ENCODE results near the gene C2orf42. TPM values are rescaled to one million over a fixed set of nuclear protein-coding genes. Genes with fewer than 3 reads are reported as not detected.

The C2orf42 gene
- total and polyA plus RNA-seq, 10 of the 15 experiments (the other 5 are each of a cell fraction or from before 2014, with no cell fraction given): 5.5 to 19.8 (median 11.5) TPM

- TF ChIP-seq BCLAF1 (IDR thresholded peaks at IDR 0.05) (peak; percentile 54; the same call in 1 of the 2 replicates), RAD51 (IDR thresholded peaks at IDR 0.05) (peak; percentile 75), MLLT1 (IDR thresholded peaks at IDR 0.05) (peak; percentile 88), SPI1 (IDR thresholded peaks at IDR 0.05; ENCODE audit: borderline replicate concordance, insufficient read depth, low read depth, low read length) (no peak), SMC3 (IDR thresholded peaks at IDR 0.05; ENCODE audit: borderline replicate concordance, low read length) (peak; percentile 59; the same call in 1 of the 2 replicates), MYC (IDR thresholded peaks at IDR 0.05; ENCODE audit: insufficient read depth, insufficient read length, insufficient replicate concordance, low read length, severe bottlenecking) (no peak), ZBTB33 (IDR thresholded peaks at IDR 0.05) (no peak), HDAC6 (IDR thresholded peaks at IDR 0.05; ENCODE audit: unreplicated experiment) (peak; percentile 19), EGR1 (IDR thresholded peaks at IDR 0.05; ENCODE audit: borderline replicate concordance in 1 of 2, low read depth in 2 of 2, low read length in 2 of 2) (no peak), CHD4 (IDR thresholded peaks at IDR 0.05) (no peak), BACH1 (IDR thresholded peaks at IDR 0.05; ENCODE audit: borderline replicate concordance) (peak; percentile 50; the same call in 1 of the 2 replicates), RAD21 (IDR thresholded peaks at IDR 0.05; ENCODE audit: insufficient read depth, low read depth, low read length) (peak; percentile 73), NFIC (IDR thresholded peaks at IDR 0.05; ENCODE audit: low read depth, low read length) (no peak; the same call in 1 of the 2 replicates), CEBPB (IDR thresholded peaks at IDR 0.05; ENCODE audit: borderline replicate concordance in 1 of 2, low read depth in 2 of 2, low read length in 2 of 2) (no peak), RUNX3 (IDR thresholded peaks at IDR 0.05; ENCODE audit: low read length) (no peak; the same call in none of the 2 replicates), NFYB (IDR thresholded peaks at IDR 0.05; ENCODE audit: insufficient read depth, low read depth, low read length) (no peak), IKZF1 (conservative IDR thresholded peaks at IDR 0.05) (peak; percentile 86), ZBTB11 (CRISPR knock-in tag; IDR thresholded peaks at IDR 0.05) (no peak), BHLHE40 (IDR thresholded peaks at IDR 0.05; ENCODE audit: borderline replicate concordance in 1 of 2, low read depth in 2 of 2, low read length in 1 of 2) (peak; percentile 65 to 66; a peak in 3 of 4 replicates)
Observed at GRCh38 chr2:70141212-70141901, 49.5 kb downstream of the C2orf42 start (continued).
